Measurements from ENCODE around the gene MRPL21. TPM values are rescaled to one million over a fixed set of nuclear protein-coding genes. Genes with fewer than 3 reads are reported as not detected.

MRPL21 gene
- total RNA-seq, 4 donors from 2014 or later = 61.0 to 75.5 (median 64.6) TPM

- no peak for ATAC-seq
- TF ChIP-seq POLR2A (IDR thresholded peaks at IDR 0.05) = no peak
- TF ChIP-seq, protein P1, sequence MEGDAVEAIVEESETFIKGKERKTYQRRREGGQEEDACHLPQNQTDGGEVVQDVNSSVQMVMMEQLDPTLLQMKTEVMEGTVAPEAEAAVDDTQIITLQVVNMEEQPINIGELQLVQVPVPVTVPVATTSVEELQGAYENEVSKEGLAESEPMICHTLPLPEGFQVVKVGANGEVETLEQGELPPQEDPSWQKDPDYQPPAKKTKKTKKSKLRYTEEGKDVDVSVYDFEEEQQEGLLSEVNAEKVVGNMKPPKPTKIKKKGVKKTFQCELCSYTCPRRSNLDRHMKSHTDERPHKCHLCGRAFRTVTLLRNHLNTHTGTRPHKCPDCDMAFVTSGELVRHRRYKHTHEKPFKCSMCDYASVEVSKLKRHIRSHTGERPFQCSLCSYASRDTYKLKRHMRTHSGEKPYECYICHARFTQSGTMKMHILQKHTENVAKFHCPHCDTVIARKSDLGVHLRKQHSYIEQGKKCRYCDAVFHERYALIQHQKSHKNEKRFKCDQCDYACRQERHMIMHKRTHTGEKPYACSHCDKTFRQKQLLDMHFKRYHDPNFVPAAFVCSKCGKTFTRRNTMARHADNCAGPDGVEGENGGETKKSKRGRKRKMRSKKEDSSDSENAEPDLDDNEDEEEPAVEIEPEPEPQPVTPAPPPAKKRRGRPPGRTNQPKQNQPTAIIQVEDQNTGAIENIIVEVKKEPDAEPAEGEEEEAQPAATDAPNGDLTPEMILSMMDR (IDR thresholded peaks at IDR 0.05 in 4 of 5, conservative IDR thresholded peaks at IDR 0.05 in 1 of 5) = no peak
- in situ Hi-C loops (cut with MboI; ENCODE audit: low sequenced_read_pairs in 4 of 4) = no loop called here
Measured at GRCh38 chr11:68916439-68916838, 12.8 kb upstream of the MRPL21 start.

GRCh38 chr11:68914761-68915160, 11.1 kb upstream of the MRPL21 start:
- Histone ChIP-seq H3K36me3 (peaks cover 3 to 94% of the 10 kb centered on the region in 2 donors), H3K27me3 (no peaks in the 10 kb centered on the region), H3K27ac (no peak overlapping the region), H3K4me1 (no peaks in the 10 kb centered on the region), H3K9me3 (no peaks in the 10 kb centered on the region), H3K4me3 (no peak overlapping the region)
- TF ChIP-seq, protein P1 (IDR thresholded peaks at IDR 0.05 in 4 of 5, conservative IDR thresholded peaks at IDR 0.05 in 1 of 5) = no peak
- no peak for TF ChIP-seq POLR2A (IDR thresholded peaks at IDR 0.05)
- in situ Hi-C loops (cut with MboI; ENCODE audit: low sequenced_read_pairs in 4 of 4) = no loop called here
- intact Hi-C loops (cut with DNase I; ENCODE audit: low total_unique reads) = no loop called here
- DNase-seq (no peak), ATAC-seq (no peak)

More at GRCh38 chr11:68916439-68916838, 12.8 kb upstream of the MRPL21 start:
- Histone ChIP-seq H3K27ac (no peak overlapping the region), H3K36me3 (peaks cover 3 to 90% of the 10 kb centered on the region in 2 donors), H3K9me3 (no peaks in the 10 kb centered on the region), H3K4me3 (no peak overlapping the region), H3K4me1 (no peaks in the 10 kb centered on the region), H3K27me3 (no peaks in the 10 kb centered on the region)
- intact Hi-C loops (cut with DNase I; ENCODE audit: low total_unique reads) = no loop called here
- no peak for DNase-seq

DNA sequence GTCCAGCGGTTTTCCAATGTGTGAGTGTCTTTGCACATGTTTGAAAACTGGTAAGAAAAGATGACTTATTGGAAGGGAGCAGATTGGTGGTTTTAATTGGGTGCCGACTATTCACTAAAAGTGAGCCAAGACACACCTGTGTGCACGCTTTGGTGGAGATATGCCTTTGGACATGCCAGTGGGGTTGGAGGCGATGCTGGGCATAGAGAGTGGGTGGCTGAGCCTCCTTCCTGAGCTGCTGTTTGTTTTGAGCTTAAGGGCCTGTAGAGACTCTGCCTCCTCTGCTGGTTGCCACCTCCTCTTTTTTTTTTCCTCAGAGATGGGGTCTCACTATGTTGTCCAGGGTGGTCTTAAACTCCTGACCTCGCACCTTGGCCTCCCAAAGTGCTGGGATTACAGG, 9.6 kb upstream of the MRPL21 start:
- peaks cover 0 to 6% of the 10 kb centered on the region in 2 donors for H3K4me1 ChIP-seq
- H3K36me3 ChIP-seq = peaks cover 3 to 95% of the 10 kb centered on the region in 2 donors
- no peaks in the 10 kb centered on the region for H3K9me3 ChIP-seq
- H3K27me3 ChIP-seq = no peaks in the 10 kb centered on the region
- DNase-seq (no peak), ATAC-seq (no peak)
- intact Hi-C loops (cut with DNase I; ENCODE audit: low total_unique reads) = no loop called here
- TF ChIP-seq, protein P1 (IDR thresholded peaks at IDR 0.05 in 4 of 5, conservative IDR thresholded peaks at IDR 0.05 in 1 of 5) = no peak
- no peak for TF ChIP-seq POLR2A (IDR thresholded peaks at IDR 0.05)
- no peak overlapping the region for H3K27ac ChIP-seq
- in situ Hi-C loops (cut with MboI; ENCODE audit: low sequenced_read_pairs in 4 of 4) = no loop called here
- no peak overlapping the region for H3K4me3 ChIP-seq

DNA sequence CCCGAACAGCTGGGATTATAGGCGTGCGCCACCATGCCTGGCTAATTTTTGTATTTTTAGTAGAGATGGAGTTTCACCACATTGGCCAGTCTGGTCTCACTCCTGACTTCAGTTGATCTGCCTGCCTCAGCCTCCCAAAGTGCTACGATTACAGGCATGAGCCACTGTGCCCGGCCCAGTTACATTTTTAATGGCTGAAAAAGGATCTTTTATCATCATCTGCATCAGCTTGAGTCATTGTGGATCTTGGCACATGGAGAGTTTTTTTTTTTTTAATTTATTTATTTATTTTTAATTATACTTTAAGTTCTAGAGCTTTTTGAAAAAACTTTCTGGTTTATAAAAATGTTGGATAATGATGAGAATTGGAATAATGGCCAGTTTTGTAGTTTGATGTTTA, 8.6 kb upstream of the MRPL21 start:
- ATAC-seq (no peak), DNase-seq (no peak)
- Histone ChIP-seq H3K27me3 (no peaks in the 10 kb centered on the region), H3K27ac (no peak overlapping the region), H3K9me3 (no peaks in the 10 kb centered on the region), H3K4me3 (no peak overlapping the region), H3K4me1 (peaks cover 0 to 7% of the 10 kb centered on the region in 2 donors), H3K36me3 (peaks cover 3 to 93% of the 10 kb centered on the region in 2 donors)
- intact Hi-C loops (cut with DNase I; ENCODE audit: low total_unique reads) (no loop called here), in situ Hi-C loops (cut with MboI; ENCODE audit: low sequenced_read_pairs in 4 of 4) (no loop called here)
- no peak for TF ChIP-seq POLR2A (IDR thresholded peaks at IDR 0.05)
- TF ChIP-seq, protein P1 (IDR thresholded peaks at IDR 0.05 in 4 of 5, conservative IDR thresholded peaks at IDR 0.05 in 1 of 5) = no peak

DNA sequence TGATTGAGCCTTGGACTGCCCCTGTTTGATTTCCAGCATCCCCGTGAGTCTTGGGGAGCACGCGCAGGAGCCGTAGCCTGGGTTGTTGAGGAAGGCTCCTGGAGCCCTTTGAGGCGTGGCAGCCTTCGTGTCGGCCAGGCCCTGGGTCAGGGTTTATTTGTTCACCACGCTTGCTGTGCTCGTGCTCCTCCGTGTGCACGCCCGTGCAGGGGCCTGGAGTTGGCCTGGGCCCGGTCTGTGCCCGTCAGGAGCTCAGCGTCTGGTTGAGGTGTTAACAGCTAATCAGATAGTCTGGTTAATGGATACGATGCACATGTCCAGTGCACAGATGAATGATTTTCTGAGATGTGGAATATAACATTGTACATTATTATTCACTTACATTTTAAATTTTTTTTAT, 8.1 kb upstream of the MRPL21 start:
- Histone ChIP-seq H3K27me3 (no peaks in the 10 kb centered on the region), H3K27ac (no peak overlapping the region), H3K9me3 (no peaks in the 10 kb centered on the region), H3K4me1 (peaks cover 0 to 7% of the 10 kb centered on the region in 2 donors), H3K4me3 (no peak overlapping the region), H3K36me3 (peaks cover 3 to 89% of the 10 kb centered on the region in 2 donors)
- TF ChIP-seq, protein P1 (IDR thresholded peaks at IDR 0.05 in 4 of 5, conservative IDR thresholded peaks at IDR 0.05 in 1 of 5) = no peak
- no peak for TF ChIP-seq POLR2A (IDR thresholded peaks at IDR 0.05)
- ATAC-seq = no peak
- intact Hi-C loops (cut with DNase I; ENCODE audit: low total_unique reads) = no loop called here
- in situ Hi-C loops (cut with MboI; ENCODE audit: low sequenced_read_pairs in 4 of 4) = no loop called here
- no peak for DNase-seq

Data from gastrocnemius medialis (tissue), 4 donors.